ENCODE measurements around the gene OR2C1. TPM values are rescaled to one million over a fixed set of nuclear protein-coding genes. Genes with fewer than 3 reads are reported as not detected.

OR2C1 gene
- 1.1 TPM in 1 of 2 replicates, not detected in the other for total RNA-seq
- 1.0 and 1.4 TPM in 2 replicates for polyA plus RNA-seq

DNA sequence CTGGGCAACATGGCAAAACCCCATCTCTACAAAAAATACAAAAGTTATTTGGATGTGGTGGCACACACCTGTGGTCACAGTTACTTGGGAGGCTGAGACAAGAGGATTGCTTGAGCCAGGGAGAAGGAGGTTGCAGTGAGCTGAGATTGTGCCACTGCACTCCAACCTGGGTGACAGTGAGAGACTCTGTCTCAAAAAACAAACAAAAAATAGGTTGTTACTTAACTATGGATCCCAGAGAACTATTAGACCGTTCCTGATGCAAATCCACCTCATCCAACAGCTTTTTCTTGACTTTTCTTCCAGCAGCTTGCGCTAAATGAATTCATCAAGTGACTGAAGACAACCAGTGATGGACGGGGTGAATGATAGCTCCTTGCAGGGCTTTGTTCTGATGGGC is at the start of gene OR2C1:
Gene OR2C1, plus strand, starts transcription at position 301 of the 400 bp plus-strand sequence. Its CDS starts 52 bp downstream, at position 353.
- H3K27me3 ChIP-seq = no peaks in the 10 kb centered on the region
- TF ChIP-seq, protein P1, sequence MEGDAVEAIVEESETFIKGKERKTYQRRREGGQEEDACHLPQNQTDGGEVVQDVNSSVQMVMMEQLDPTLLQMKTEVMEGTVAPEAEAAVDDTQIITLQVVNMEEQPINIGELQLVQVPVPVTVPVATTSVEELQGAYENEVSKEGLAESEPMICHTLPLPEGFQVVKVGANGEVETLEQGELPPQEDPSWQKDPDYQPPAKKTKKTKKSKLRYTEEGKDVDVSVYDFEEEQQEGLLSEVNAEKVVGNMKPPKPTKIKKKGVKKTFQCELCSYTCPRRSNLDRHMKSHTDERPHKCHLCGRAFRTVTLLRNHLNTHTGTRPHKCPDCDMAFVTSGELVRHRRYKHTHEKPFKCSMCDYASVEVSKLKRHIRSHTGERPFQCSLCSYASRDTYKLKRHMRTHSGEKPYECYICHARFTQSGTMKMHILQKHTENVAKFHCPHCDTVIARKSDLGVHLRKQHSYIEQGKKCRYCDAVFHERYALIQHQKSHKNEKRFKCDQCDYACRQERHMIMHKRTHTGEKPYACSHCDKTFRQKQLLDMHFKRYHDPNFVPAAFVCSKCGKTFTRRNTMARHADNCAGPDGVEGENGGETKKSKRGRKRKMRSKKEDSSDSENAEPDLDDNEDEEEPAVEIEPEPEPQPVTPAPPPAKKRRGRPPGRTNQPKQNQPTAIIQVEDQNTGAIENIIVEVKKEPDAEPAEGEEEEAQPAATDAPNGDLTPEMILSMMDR (IDR thresholded peaks at IDR 0.05; ENCODE audit: low read depth, low read length) = no peak
- H3K4me1 ChIP-seq (ENCODE audit: low read depth) = no peaks in the 10 kb centered on the region
- no peak for DNase-seq (ENCODE audit: low read depth in 1 of 2, low spot score in 1 of 2)
- H3K4me3 ChIP-seq = no peak within 1 kb of the TSS
- no peak within 1 kb of the TSS for H3K27ac ChIP-seq
- H3K9me3 ChIP-seq (ENCODE audit: low read depth) = no peaks in the 10 kb centered on the region
- no peaks in the 10 kb centered on the region for H3K36me3 ChIP-seq

DNA sequence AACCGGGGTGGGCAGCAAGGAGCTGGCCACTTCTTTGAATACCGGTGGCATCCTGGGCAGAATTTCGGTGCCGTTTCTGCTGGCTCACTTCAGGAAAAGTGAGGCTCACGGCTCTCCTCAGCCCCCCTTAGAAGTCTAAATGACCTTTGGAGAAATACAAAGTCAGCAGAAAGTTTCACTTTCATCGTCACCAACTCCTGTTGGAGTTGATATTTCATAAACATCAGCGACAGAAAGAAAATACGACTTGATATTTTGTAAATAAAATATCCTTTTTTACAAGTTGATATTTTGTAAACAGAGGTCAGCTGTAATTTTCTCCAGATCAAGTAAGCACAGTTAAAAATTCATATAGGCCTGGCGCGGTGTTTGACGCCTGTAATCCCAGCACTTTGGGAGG is 49.6 kb upstream of the OR2C1 start:
- H3K36me3 ChIP-seq = peaks cover 8% of the 10 kb centered on the region
- H3K27me3 ChIP-seq = no peaks in the 10 kb centered on the region
- peaks cover 7% of the 10 kb centered on the region for H3K4me1 ChIP-seq (ENCODE audit: low read depth)
- H3K27ac ChIP-seq = peak overlapping the region; percentile 92
- DNase-seq (ENCODE audit: low read depth in 1 of 2, low spot score in 1 of 2) = no peak
- TF ChIP-seq, protein P1 (IDR thresholded peaks at IDR 0.05; ENCODE audit: low read depth, low read length) = no peak
- no peaks in the 10 kb centered on the region for H3K9me3 ChIP-seq (ENCODE audit: low read depth)
- H3K4me3 ChIP-seq = peak overlapping the region; percentile 47

DNA sequence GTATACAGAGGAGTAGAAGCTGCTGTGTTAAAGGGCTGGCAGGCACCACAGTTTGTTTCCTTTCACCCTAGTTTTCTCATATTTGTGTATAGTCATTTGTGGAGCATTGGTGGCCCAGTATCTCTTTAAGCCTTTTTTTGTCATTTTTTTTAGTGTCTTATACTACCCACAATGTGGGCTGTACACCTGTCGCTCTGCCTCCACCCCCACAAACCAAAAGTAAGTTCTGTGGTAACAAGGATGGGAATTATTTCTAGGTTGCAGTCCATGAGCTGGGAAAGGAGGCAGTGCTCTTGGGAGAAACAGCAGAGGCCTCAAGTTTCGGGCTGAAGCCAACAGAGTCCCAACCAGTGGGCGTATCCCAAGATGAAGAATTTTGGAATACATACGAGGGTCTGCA is 44.2 kb upstream of the OR2C1 start:
- H3K36me3 ChIP-seq = peaks cover 14% of the 10 kb centered on the region
- H3K27me3 ChIP-seq = no peaks in the 10 kb centered on the region
- DNase-seq (ENCODE audit: low read depth in 1 of 2, low spot score in 1 of 2) = no peak
- H3K9me3 ChIP-seq (ENCODE audit: low read depth) = peaks cover 3% of the 10 kb centered on the region
- H3K4me3 ChIP-seq = no peak overlapping the region
- TF ChIP-seq, protein P1 (IDR thresholded peaks at IDR 0.05; ENCODE audit: low read depth, low read length) = no peak
- no peaks in the 10 kb centered on the region for H3K4me1 ChIP-seq (ENCODE audit: low read depth)
- no peak overlapping the region for H3K27ac ChIP-seq

DNA sequence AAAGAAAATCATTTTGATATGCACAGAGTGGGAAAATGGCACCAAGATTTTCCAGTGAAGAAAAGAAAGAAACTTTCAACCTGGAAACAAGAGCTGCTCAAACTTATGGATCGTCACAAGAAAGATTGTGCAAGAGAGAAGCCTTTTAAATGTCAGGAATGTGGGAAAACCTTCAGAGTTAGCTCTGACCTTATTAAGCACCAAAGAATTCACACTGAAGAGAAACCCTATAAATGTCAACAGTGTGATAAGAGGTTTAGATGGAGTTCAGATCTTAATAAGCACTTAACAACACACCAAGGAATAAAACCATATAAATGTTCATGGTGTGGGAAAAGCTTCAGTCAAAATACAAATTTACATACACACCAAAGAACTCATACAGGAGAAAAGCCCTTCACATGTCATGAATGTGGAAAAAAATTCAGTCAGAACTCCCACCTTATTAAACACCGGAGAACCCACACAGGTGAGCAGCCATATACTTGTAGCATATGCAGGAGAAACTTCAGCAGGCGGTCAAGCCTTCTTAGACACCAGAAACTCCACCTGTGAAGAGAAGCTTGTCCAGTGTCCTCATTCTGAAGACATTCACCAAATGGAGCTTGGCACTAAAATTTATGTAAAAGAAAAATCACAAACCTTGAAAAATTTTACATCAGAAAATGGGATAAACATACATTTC is 38.2 kb upstream of the OR2C1 start:
- peaks cover 11% of the 10 kb centered on the region for H3K9me3 ChIP-seq (ENCODE audit: low read depth)

DNA sequence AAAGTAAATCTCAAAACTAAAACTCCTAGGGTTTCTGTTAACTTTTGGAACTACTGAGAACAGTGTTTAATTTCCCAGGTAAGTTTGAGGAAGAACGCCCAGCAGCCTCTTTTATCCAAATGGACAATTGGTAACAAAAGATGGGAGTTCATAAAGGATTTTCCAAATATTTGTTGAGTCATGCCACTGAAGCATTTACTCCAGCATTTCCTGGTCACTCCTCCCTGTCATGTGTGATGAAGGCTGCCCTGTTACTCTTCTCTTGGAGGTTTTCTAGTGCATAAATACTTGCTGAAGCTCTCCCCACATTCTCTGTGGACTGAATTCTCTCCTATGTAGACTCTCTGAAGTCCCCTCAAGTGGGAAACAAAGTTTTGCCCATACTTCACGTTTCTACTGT is 33.9 kb upstream of the OR2C1 start:
- H3K27me3 ChIP-seq = no peaks in the 10 kb centered on the region
- H3K27ac ChIP-seq = no peak overlapping the region
- H3K36me3 ChIP-seq = peaks cover 17% of the 10 kb centered on the region
- TF ChIP-seq, protein P1 (IDR thresholded peaks at IDR 0.05; ENCODE audit: low read depth, low read length) = no peak
- DNase-seq (ENCODE audit: low read depth in 1 of 2, low spot score in 1 of 2) = no peak
- H3K4me3 ChIP-seq = no peak overlapping the region
- no peaks in the 10 kb centered on the region for H3K4me1 ChIP-seq (ENCODE audit: low read depth)
- H3K9me3 ChIP-seq (ENCODE audit: low read depth) = peaks cover 7% of the 10 kb centered on the region

More for the DNA sequence above, 38.2 kb upstream of the OR2C1 start:
- H3K27me3 ChIP-seq = no peaks in the 10 kb centered on the region
- H3K36me3 ChIP-seq = peaks cover 24% of the 10 kb centered on the region
- no peaks in the 10 kb centered on the region for H3K4me1 ChIP-seq (ENCODE audit: low read depth)
- no peak overlapping the region for H3K27ac ChIP-seq
- TF ChIP-seq, protein P1 (IDR thresholded peaks at IDR 0.05; ENCODE audit: low read depth, low read length) = no peak
- DNase-seq (ENCODE audit: low read depth in 1 of 2, low spot score in 1 of 2) = peak in 1 of 2 donors; percentile 15
- no peak overlapping the region for H3K4me3 ChIP-seq

Measured in cardiac muscle cell (in vitro differentiated cells and primary cell).